ENCODE measurements around the gene UNC5CL. TPM values are rescaled to one million over a fixed set of nuclear protein-coding genes. Genes with fewer than 3 reads are reported as not detected.

UNC5CL gene
- total and polyA plus RNA-seq, 9 of the 15 experiments (the other 6 are each of a cell fraction or from before 2014, with no cell fraction given): 0.07 to 1.8 (median 0.62) TPM; not detected in 1

- Histone ChIP-seq H3K4me1 (replicated peaks in 1 of 2; ENCODE audit: control insufficient read depth in 2 of 2, insufficient read depth in 2 of 2, low read length in 2 of 2) (peaks cover 4 to 9% of the 10 kb centered on the region in 2 experiments; a peak in 3 of 5 replicates), H3K4me3 (no peak overlapping the region), H3K9me1 (ENCODE audit: control insufficient read depth, insufficient read depth, low read length) (peaks cover 3% of the 10 kb centered on the region), H3K79me2 (ENCODE audit: control insufficient read depth, insufficient read depth, low read length) (no peaks in the 10 kb centered on the region), H4K20me1 (replicated peaks; ENCODE audit: control insufficient read depth, insufficient read depth, low read length) (peaks cover 7% of the 10 kb centered on the region; the same call in 1 of the 2 replicates), H3K4me2 (ENCODE audit: insufficient read depth, low read length) (no peak overlapping the region), H3K9ac (ENCODE audit: insufficient read depth in 1 of 2, low read depth in 2 of 2, low read length in 2 of 2) (no peak overlapping the region), H3K9me3 (replicated peaks; ENCODE audit: control insufficient read depth, insufficient read depth, low read depth, low read length) (no peaks in the 10 kb centered on the region), H2AFZ (ENCODE audit: low read depth, low read length) (no peak overlapping the region), H3K27ac (ENCODE audit: extremely low read depth, low read depth, low read length) (no peak overlapping the region), H3K27me3 (ENCODE audit: control insufficient read depth in 2 of 2, insufficient read depth in 2 of 2, low read length in 2 of 2) (peaks cover 0 to 13% of the 10 kb centered on the region in 2 experiments; a peak in 2 of 5 replicates), H3K36me3 (ENCODE audit: control insufficient read depth, insufficient read depth, low read length) (no peaks in the 10 kb centered on the region)
- WGBS (ENCODE audit: insufficient coverage, low coverage, missing lambda C conversion rate): 12% methylated on average over 13 of the region's 13 CpGs
- in situ Hi-C loops (cut with MboI) (loop anchor here (25.0 kb wide), 1 partner anchor 1675 kb away; no protein-coding TSS in a partner anchor), intact Hi-C loops (cut with micrococcal nuclease) (no loop called here)
- DNase-seq (ENCODE audit: extremely low read depth in 1 of 4, low spot score in 3 of 4) (no peak), FAIRE-seq (peak; percentile 62), ATAC-seq (no peak)
- ChIA-PET CTCF (ENCODE audit: low intra/inter-chr PET ratio) (interaction anchor here (1.7 kb wide), 1 partner anchor 29 kb away, joined by 5 read pairs; no protein-coding TSS in a partner anchor), POLR2A (interaction anchor here (0.6 to 1.4 kb wide), 3 partner anchors 9 to 38 kb away, joined by 3 to 5 read pairs (median 4); no protein-coding TSS in a partner anchor)
- no TSS peak for BruUV-seq (replicated peaks)
- TF ChIP-seq PHF8 (IDR thresholded peaks at IDR 0.05; ENCODE audit: borderline replicate concordance, low read length) (no peak), ZEB2 (IDR thresholded peaks at IDR 0.05) (no peak), ARID2 (IDR thresholded peaks at IDR 0.05) (no peak), RFX5 (IDR thresholded peaks at IDR 0.05; ENCODE audit: low read depth, low read length) (no peak), E2F4 (CRISPR knock-in tag; IDR thresholded peaks at IDR 0.05; ENCODE audit: low read depth) (no peak), ZBTB9 (CRISPR knock-in tag; IDR thresholded peaks at IDR 0.05) (no peak)
These were observed 1.7 kb downstream of the UNC5CL start for GRCh38 chr6:41037107-41037900.

Measured in K562 (cell line).